Measurements from ENCODE around the gene DOCK11.

DNA sequence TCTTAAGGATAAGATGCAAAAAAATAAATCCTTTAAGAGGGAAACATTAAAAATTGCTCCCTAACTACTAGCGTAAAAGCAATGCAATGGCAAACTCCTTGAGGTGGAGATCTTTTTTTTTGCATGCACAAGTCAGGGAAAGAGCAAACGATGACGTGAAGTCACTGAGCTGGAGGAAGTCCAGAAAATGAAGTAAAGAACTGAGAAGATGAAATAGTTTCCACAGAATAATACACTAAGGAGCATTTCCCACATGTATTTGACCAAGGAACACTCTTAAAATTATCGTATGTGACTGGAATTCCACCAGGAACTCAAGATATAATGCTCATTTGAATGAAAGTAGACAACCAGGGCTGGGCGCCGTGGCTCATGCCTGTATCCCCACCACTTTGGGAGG lies 21.0 kb upstream of the DOCK11 start:
- TF ChIP-seq, protein P1, sequence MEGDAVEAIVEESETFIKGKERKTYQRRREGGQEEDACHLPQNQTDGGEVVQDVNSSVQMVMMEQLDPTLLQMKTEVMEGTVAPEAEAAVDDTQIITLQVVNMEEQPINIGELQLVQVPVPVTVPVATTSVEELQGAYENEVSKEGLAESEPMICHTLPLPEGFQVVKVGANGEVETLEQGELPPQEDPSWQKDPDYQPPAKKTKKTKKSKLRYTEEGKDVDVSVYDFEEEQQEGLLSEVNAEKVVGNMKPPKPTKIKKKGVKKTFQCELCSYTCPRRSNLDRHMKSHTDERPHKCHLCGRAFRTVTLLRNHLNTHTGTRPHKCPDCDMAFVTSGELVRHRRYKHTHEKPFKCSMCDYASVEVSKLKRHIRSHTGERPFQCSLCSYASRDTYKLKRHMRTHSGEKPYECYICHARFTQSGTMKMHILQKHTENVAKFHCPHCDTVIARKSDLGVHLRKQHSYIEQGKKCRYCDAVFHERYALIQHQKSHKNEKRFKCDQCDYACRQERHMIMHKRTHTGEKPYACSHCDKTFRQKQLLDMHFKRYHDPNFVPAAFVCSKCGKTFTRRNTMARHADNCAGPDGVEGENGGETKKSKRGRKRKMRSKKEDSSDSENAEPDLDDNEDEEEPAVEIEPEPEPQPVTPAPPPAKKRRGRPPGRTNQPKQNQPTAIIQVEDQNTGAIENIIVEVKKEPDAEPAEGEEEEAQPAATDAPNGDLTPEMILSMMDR (IDR thresholded peaks at IDR 0.05; ENCODE audit: extremely low read depth in 1 of 2, insufficient read depth in 1 of 2, low read depth in 1 of 2, low read length in 2 of 2), result no peak
- no peak for TF ChIP-seq POLR2A (IDR thresholded peaks at IDR 0.05; ENCODE audit: low read depth, low read length)
- TF ChIP-seq, protein P2, sequence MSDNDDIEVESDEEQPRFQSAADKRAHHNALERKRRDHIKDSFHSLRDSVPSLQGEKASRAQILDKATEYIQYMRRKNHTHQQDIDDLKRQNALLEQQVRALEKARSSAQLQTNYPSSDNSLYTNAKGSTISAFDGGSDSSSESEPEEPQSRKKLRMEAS (IDR thresholded peaks at IDR 0.05; ENCODE audit: insufficient read depth, insufficient read length), result no peak
- no peak for TF ChIP-seq JUN (IDR thresholded peaks at IDR 0.05; ENCODE audit: borderline replicate concordance, insufficient read depth, insufficient read length, low read depth)
- TF ChIP-seq POLR2AphosphoS5 (IDR thresholded peaks at IDR 0.05; ENCODE audit: insufficient read depth, low read depth, low read length), result no peak
- TF ChIP-seq EZH2 (IDR thresholded peaks at IDR 0.05; ENCODE audit: borderline replicate concordance, low read depth, low read length, severe bottlenecking), result no peak
- TF ChIP-seq MYC (IDR thresholded peaks at IDR 0.05; ENCODE audit: low read depth, low read length), result no peak
- no peak for TF ChIP-seq GATA2 (IDR thresholded peaks at IDR 0.05; ENCODE audit: insufficient read depth, insufficient read length, low read depth, low read length)
- TF ChIP-seq FOS (IDR thresholded peaks at IDR 0.05; ENCODE audit: borderline replicate concordance, insufficient read depth, low read length), result no peak
